Embryonic facial prominence (tissue), 1 donor: ENCODE results near the gene GNG11.
A peak's percentile ranks its signal among the peaks of the same experiment; 100 is the strongest.

Source experiments
- DNase-seq: peaks from one replicate; pipeline ENCODE4 v3.0.0-alpha.2; 2016; ENCODE audit errors: extremely low spot score

GNG11 gene

GRCh38 chr7:93921607-93922566, at the start of gene GNG11:
GNG11 (plus strand) TSS chr7:93921735; CDS start chr7:93922138, 403 bp downstream.
- peak; percentile 25 for DNase-seq

- no peak for DNase-seq
Measured at GRCh38 chr7:93873998-93874574, 47.4 kb upstream of the GNG11 start.

GRCh38 chr7:93877742-93878141, 43.8 kb upstream of the GNG11 start:
- DNase-seq = no peak

GRCh38 chr7:93879356-93879755, 42.2 kb upstream of the GNG11 start:
- no peak for DNase-seq

- DNase-seq = no peak
Measured at GRCh38 chr7:93882468-93882867, 39.1 kb upstream of the GNG11 start.

- DNase-seq = no peak
Measured at GRCh38 chr7:93883078-93883916, 38.2 kb upstream of the GNG11 start.

- no peak for DNase-seq
Measured at GRCh38 chr7:93883917-93884345, 37.6 kb upstream of the GNG11 start.

GRCh38 chr7:93884541-93884940, 37.0 kb upstream of the GNG11 start:
- no peak for DNase-seq

GRCh38 chr7:93889261-93889660, 32.3 kb upstream of the GNG11 start:
- no peak for DNase-seq

- DNase-seq = no peak
Measured at GRCh38 chr7:93890041-93890463, 31.5 kb upstream of the GNG11 start.

GRCh38 chr7:93890464-93891068, 31.0 kb upstream of the GNG11 start, which contains the start of gene TFPI2:
TFPI2 (minus strand) TSS chr7:93890753; CDS start chr7:93890678, 75 bp downstream.
- no peak for DNase-seq

GRCh38 chr7:93894426-93894825, 27.1 kb upstream of the GNG11 start:
- DNase-seq = no peak

- no peak for DNase-seq
Measured at GRCh38 chr7:93894966-93895640, 26.4 kb upstream of the GNG11 start.

- no peak for DNase-seq
Measured at GRCh38 chr7:93895859-93896600, 25.5 kb upstream of the GNG11 start.

GRCh38 chr7:93897680-93898079, 23.9 kb upstream of the GNG11 start:
- DNase-seq = no peak

GRCh38 chr7:93902777-93903423, 18.6 kb upstream of the GNG11 start:
- no peak for DNase-seq

- DNase-seq = no peak
Measured at GRCh38 chr7:93906267-93906666, 15.3 kb upstream of the GNG11 start, which contains the start of gene GNGT1. GNGT1 (plus strand) TSS chr7:93906567; CDS start chr7:93906747, 180 bp downstream.

- no peak for DNase-seq
Measured at GRCh38 chr7:93910076-93910994, 11.2 kb upstream of the GNG11 start.
